ENCODE results near the gene LENG1. TPM values are rescaled to one million over a fixed set of nuclear protein-coding genes. Genes with fewer than 3 reads are reported as not detected.

The LENG1 gene
- total and polyA plus RNA-seq, 8 donors, result 2.1 to 9.7 (median 4.8) TPM

GRCh38 chr19:54115109-54116063, 44.1 kb downstream of the LENG1 start, which contains the start of the genes PRPF31 and TFPT:
PRPF31 (plus strand) TSS chr19:54115754; CDS start chr19:54118279, 2,525 bp downstream.
TFPT (minus strand) TSS chr19:54115657; CDS start chr19:54115269, 388 bp downstream.
- WGBS, 2 donors, result 0 to 1% methylated on average over 60 of the region's 60 CpGs
- TF ChIP-seq, protein P1, sequence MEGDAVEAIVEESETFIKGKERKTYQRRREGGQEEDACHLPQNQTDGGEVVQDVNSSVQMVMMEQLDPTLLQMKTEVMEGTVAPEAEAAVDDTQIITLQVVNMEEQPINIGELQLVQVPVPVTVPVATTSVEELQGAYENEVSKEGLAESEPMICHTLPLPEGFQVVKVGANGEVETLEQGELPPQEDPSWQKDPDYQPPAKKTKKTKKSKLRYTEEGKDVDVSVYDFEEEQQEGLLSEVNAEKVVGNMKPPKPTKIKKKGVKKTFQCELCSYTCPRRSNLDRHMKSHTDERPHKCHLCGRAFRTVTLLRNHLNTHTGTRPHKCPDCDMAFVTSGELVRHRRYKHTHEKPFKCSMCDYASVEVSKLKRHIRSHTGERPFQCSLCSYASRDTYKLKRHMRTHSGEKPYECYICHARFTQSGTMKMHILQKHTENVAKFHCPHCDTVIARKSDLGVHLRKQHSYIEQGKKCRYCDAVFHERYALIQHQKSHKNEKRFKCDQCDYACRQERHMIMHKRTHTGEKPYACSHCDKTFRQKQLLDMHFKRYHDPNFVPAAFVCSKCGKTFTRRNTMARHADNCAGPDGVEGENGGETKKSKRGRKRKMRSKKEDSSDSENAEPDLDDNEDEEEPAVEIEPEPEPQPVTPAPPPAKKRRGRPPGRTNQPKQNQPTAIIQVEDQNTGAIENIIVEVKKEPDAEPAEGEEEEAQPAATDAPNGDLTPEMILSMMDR (IDR thresholded peaks at IDR 0.05), result no peak
- ATAC-seq, result peak; percentile 94 to 98 (median 96)
- Histone ChIP-seq H3K27ac (peak within 1 kb of the TSS; percentile 51 to 84 (median 76)), H3K27me3 (no peaks in the 10 kb centered on the region), H3K9me3 (no peaks in the 10 kb centered on the region), H3K4me1 (peaks cover 10 to 14% (median 10%) of the 10 kb centered on the region in 3 donors), H3K4me3 (peak within 1 kb of the TSS; percentile 60 to 95 (median 72)), H3K36me3 (peaks cover 0 to 11% (median 0%) of the 10 kb centered on the region in 3 donors)
- intact Hi-C loops (cut with DNase I), result no loop called here
- peak; percentile 93 to 97 (median 96) for DNase-seq
- FAIRE-seq, result peak; percentile 88

- DNase-seq, result peak in 2 of 6 donors; percentile 34 to 37
- Histone ChIP-seq H3K27me3 (no peaks in the 10 kb centered on the region), H3K36me3 (peaks cover 0 to 8% (median 0%) of the 10 kb centered on the region in 3 donors), H3K9me3 (no peaks in the 10 kb centered on the region), H3K27ac (peak overlapping the region in 1 of 4 donors; percentile 83), H3K4me1 (peaks cover 10 to 14% (median 10%) of the 10 kb centered on the region in 3 donors), H3K4me3 (peak overlapping the region; percentile 60 to 95 (median 72))
- 16 to 22% methylated on average over 28 of the region's 28 CpGs for WGBS, 2 donors
- intact Hi-C loops (cut with DNase I), result no loop called here
- peak in 2 of 4 donors; percentile 34 to 43 for ATAC-seq
- TF ChIP-seq, protein P1 (IDR thresholded peaks at IDR 0.05), result no peak
- no peak for FAIRE-seq
These were observed 45.0 kb downstream of the LENG1 start for GRCh38 chr19:54114340-54115108.

DNA sequence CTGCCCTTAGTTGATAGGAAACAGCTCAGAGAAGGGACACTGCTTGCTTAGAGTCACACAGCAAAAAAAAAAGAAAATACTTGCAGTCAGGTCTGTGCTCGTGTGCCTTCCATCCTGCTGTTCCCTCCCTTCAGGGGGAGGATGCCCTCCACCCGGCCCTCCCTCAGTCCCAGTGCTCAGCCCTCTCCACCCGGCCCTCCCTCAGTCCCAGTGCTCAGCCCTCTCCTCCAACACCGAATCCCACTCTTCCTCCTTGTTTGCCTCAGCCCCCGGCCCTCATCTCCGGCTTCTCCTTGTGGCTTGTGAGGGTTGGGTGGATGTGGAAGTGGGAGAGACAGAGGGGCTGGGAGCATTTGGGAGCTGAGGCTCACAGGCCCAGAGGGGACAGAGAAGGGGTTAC, 49.9 kb downstream of the LENG1 start:
- H3K36me3 ChIP-seq, result peaks cover 0 to 21% (median 0%) of the 10 kb centered on the region in 3 donors
- WGBS, 2 donors, result 79 to 82% methylated on average over 6 of the region's 6 CpGs
- intact Hi-C loops (cut with DNase I), result no loop called here
- FAIRE-seq, result no peak
- no peak for ATAC-seq
- H3K4me3 ChIP-seq, result no peak overlapping the region
- peaks cover 4 to 6% (median 5%) of the 10 kb centered on the region in 3 donors for H3K4me1 ChIP-seq
- TF ChIP-seq, protein P1 (IDR thresholded peaks at IDR 0.05), result no peak
- H3K9me3 ChIP-seq, result no peaks in the 10 kb centered on the region
- DNase-seq, result no peak
- no peaks in the 10 kb centered on the region for H3K27me3 ChIP-seq
- no peak overlapping the region for H3K27ac ChIP-seq

- no peak for DNase-seq
- Histone ChIP-seq H3K36me3 (peaks cover 0 to 21% (median 0%) of the 10 kb centered on the region in 3 donors), H3K27ac (no peak overlapping the region), H3K9me3 (no peaks in the 10 kb centered on the region), H3K27me3 (no peaks in the 10 kb centered on the region), H3K4me1 (peaks cover 0 to 4% (median 0%) of the 10 kb centered on the region in 3 donors), H3K4me3 (no peak overlapping the region)
- FAIRE-seq, result no peak
- TF ChIP-seq, protein P1 (IDR thresholded peaks at IDR 0.05), result no peak
- ATAC-seq, result no peak
- 78 to 80% methylated on average over 7 of the region's 7 CpGs for WGBS, 2 donors
- intact Hi-C loops (cut with DNase I), result no loop called here
These were observed 51.0 kb downstream of the LENG1 start for GRCh38 chr19:54108496-54108895.
